GM18526 (cell line): Measurements from ENCODE around the gene UBE2J2.

Experiments used
- POLR2A ChIP-seq: IDR thresholded peaks from 3 replicates; pipeline ENCODE4 v1.6.1; 2011; ENCODE audit not compliant: insufficient read length; ENCODE audit errors: extremely low read depth

UBE2J2 gene

DNA sequence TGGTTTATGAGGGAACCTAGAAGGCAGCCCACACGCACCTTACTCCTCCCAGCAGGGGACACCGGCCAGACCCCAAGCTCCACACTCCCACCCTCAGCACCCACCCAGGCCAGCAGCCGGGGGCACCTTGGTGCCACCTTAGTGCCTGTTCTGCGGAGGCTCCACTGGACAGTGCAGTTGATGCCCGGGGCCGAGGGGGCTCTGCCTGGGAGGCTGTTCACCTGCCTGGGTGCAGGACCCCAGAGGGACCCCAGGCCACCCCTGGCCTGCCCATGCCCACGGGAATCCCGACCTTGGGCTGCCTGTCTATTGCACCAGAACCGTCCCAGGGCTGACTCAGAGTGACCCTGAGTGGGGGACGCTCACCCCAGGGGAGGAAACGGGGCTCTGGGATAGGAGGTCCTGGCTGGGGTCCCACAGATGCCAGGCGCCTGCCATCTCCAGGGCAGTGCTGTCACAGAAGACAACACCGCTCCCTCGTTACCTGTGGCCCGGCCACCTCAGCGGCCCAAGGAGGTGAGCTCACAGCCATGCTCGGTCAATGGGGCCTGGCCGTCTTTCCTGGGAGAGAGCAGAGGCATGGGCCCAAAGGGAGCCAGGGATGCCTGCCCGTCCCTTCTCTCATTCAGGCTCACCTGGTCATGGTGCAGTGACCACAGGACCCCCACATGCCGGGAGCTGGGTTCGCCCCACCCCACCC is 7.3 kb upstream of the UBE2J2 start:
- TF ChIP-seq POLR2A, result no peak

DNA sequence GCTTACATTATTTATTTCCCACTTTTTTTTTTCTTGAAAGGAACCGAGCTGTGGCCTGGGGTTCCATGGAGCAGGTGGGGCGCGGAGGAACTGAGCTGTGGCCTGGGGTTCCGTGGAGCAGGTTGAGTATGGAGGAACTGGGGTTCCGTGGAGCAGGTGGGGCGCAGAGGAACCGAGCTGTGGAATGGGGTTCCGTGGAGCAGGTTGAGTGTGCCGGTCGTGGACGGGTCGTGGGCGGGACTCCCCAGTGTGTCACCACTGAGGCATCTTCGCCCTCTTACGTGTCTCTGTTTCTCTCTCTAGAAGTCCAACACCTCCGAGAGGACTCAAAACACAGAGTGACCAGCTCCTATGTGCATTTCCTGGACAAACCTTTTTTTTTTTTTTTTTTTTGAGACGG is 5.4 kb upstream of the UBE2J2 start:
- no peak for TF ChIP-seq POLR2A

DNA sequence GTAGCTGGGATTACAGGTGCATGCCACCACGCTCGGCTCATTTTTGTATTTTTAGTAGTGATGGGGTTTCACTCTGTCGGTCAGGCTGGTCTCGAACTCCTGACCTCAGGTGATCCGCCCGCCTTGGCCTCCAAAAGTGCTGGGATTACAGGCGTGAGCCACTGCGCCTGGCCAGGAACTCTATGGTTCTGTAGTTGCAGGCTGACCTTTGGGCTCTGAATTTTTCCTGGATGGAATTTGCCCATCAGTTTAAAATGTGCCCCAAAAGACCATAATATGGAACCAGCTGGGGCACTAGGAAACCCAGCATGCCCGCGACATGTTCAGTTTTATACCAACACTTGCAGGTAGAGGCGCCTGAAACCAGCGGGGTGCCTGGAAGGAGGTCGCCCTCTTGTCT is 5.0 kb upstream of the UBE2J2 start:
- TF ChIP-seq POLR2A, result no peak

DNA sequence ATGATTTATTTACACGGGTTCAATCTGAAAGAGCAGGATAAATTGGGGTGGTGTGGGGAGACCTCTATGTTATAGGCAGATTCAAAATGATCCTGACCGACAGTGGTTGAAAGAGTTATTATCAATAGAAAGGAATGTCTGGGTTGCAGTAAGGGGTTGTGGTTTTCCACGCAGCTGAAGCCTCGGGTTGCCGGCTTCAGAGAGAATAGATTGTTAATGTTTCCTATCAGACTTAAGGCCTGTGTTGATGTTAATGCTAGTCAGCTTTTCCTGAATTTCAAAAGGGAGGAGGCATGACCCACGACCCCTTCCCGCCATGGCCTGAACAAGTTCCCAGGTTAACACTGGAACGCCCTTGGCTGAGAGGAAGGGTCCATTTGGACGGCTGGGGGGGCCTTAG is 2.2 kb upstream of the UBE2J2 start:
- TF ChIP-seq POLR2A, result no peak

DNA sequence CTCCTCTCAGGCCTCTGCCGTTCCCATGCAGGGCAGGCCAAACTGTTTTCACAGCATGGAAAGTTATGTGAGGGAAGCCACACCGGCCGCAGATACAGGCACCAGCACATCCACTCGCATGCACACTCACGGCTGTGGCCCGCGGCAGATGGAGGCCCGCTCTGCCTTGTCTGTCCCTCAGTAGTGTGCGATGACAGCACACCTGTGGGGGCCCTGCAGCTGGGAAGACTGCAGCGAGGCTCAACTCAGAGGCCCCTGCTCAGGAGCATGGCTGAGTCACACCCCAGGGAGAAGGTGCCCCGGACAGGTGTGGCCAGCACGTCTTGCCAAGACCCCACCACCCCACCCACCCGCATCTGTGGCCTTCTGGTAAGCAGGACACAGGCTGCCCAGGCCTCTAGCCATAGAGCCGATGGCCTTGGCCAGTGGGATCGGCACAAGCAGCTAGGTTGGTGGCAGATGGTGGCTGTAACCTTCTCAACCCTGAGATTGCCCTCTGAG is 1.3 kb upstream of the UBE2J2 start:
- TF ChIP-seq POLR2A, result no peak

DNA sequence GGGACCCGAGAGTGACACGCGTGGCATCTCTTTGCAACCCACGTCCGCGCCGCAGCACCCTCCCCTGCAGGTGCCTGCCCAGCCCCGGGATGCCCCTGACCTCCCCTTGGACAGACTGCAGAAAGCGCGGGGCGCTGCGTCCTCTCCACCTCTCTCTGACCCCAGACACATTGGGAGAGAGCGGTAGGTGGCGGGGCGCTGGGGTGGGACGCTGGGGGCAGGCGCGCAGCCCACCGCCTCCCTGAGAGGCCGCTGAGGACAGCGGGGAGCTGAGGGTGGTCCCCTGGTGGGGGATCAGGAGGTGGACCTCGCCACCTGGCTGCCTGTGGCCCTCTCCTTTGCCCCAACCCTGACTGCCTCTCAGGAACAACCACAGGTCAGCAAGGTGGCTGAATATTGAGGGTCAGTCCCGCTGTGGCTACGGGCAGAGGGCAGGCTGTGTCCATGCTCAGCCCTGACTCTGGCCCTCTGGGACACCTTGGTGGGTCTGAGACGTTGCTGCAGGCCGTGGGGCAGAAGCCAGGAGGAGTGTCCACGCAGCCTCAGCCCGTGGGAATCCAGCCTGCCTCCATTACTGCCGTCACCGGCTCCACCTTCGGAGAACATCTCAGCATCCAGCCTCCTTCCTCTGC is 761 bp upstream of the UBE2J2 start:
- TF ChIP-seq POLR2A, result no peak

DNA sequence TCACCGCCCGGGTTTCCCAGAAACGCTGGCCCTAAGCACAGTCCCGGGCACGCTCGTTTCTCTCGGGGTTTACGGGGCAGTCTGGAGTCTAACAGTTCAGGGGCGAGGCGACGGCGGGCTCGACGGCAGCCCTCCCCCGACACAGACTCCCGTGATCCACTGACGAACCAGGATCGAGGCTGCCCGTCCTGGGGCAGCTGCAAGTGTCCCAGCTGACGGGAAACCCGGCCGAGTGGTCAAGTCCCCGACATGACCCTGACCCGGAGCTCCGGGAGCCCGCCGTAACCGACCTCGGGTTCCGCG is 494 bp downstream of the UBE2J2 start:
- no peak for TF ChIP-seq POLR2A

DNA sequence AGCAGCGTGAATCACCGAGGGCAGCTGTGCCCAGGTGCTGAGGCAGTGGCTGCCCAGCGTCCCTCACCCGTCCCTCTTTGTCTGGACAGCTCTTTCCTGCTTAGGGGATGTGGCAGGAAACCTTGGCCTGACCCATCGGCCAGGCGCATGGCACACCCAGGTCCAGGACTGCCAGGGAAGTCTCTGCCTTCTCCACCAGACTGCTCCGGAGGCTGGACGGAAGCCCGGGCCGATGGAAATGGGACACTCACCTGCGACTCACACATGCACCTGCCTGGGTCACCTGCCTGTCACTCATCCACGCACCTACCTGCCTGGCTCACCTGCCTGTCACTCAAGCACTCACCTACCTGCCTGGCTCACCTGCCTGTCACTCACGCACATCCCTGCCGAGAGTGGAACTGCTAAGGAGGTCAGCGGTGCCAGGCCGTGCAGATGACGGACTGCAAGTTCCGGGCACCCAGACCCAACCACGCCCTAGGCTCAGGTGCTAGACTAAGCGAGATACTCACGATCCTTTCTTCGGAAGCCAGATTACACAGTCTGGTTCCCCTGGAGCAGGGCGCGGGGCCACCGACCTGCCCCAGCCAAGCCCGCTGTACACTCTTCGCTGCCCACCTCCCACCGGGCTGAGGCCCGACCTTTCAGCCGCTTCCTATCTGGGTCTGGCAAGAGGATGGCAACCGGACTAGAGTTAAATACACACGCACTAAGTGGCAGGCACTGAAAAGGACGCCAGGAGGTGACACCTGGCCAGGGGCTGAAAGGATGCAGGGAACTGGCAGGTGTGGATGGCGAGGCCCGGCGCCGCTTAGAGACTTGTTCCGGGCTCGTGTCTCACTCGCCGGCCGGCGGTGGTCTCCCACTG is 1.1 kb downstream of the UBE2J2 start:
- TF ChIP-seq POLR2A, result no peak

DNA sequence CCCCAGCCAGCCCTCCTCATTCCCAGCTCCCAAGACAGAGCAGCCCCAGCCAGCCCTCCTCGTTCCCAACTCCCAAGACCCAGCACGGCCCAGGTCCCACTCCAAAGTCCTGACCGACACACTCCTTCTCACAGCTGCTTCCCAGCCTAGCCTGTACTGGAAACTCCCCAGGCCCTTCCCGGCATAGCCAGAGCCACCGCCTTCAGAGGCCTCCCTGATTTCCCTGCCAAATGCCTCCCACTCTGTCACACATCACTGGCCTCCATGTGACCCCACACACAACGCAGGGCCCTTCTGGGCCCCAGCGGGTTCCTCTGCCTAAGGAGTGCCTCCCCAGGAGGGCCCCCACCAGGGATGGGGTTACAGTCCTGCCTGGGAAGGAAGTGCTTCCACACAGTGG is 2.8 kb downstream of the UBE2J2 start:
- TF ChIP-seq POLR2A, result no peak

DNA sequence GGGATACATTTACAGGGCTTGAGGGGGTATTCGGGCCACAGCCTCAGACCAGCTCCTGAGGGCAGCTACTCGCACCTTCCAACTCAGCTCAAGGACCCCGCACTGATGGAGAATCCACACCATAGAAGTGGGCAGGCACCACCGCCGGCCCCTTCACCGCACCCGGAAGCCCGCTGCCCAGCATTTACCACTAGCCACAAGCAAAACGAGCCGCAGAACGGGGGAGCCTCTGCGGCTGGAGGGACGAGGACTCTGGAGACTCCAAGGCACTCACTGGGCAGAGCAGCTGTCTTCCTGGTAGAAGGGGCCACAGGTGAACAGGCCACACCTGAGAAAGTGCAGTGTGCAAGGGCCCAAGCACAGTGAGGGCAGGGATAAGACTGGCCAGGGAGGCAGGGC is 5.4 kb downstream of the UBE2J2 start:
- no peak for TF ChIP-seq POLR2A

DNA sequence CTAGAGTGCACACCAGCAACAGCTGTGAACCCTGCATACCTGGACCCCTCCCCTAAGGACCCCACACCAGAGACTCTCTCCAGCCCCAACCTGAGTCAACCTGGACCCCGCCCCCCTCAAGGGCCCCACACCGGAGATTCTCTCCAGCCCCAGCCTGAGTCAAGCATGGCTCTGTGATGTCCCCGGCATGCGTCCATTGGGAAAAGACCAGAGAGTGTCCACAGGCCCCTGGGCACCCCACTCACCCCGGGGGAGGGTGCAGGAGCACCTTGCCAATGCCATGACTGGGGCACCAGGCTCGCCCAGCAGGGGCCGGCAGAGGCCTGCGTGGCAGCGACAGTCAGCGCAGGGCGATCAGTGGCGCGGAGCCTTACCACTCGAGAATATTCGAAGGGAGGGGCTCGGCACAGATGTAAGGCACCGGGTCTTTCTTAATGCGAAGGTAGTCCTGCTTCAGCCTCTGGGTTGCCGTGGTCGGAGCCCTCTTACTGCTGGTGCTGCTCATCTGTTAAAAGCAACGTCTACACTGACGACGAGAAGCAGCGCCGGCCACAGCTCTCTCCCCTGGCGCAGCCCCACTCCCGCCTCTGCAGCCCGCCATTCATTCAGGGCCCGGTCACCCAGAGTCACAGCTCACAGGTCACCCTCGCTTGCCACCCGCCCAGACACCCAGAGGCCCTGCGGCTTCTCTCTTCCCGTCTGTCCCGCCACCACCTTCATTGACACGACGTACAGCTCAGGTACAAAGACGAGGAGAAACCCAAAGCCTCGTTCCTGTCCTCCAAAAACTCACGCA is 6.0 kb downstream of the UBE2J2 start:
- no peak for TF ChIP-seq POLR2A

DNA sequence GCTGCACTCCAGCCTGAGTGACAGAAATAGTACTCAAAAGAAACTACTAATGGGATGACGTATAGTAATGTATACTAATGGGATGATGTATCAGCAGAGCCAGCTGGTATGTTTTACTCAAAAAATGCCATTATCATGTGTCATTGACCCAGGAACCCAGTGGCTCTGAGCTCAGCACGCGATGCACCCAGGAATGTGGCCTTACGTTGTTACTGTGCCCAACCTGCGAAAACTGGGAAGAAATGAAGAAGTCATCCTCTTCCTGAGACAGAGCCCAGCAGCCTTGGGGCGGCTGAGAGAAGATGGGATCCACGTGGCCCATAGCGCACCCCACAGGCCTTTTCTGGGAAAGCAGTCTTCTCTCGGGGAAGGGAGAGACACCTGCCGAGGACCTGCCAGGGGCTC is 8.8 kb downstream of the UBE2J2 start:
- TF ChIP-seq POLR2A, result no peak

DNA sequence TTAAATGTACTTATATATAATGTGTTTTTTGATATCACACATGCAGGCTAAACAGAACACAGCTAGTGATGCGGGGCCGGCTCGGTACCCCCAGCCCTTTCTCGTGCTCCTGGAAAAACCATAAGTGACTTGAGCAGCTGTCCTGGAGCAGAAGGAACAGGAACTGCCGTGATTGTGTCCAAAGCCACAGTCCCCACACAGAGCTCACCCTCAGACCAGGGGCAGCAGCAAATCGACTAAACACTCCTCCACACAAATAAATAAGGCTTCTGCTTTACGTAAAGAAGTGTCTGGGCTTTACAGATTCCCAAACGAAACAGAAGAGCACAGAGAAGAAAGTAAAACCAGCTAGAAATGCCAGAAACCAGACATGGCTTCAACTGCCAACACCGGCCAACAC is 9.6 kb downstream of the UBE2J2 start:
- no peak for TF ChIP-seq POLR2A

DNA sequence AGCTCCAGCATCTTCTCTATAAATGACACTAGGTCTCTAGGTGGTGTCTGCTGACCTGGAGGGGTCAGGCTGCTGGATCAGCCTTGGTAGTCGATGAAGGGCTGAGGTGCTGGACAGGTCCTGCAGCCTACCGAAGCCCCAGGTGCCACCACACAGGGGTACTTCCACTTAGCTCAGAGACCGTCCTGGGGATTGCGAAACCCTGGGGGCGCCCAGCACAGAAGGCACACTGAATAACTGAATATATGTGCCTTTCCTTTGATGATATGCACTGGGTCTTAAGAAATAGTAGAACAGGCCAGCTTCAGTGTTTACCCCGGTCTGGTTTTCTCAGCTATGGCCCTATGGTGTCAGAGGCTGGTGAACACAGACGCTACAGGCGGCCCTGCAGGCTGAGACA is 10.9 kb downstream of the UBE2J2 start:
- no peak for TF ChIP-seq POLR2A

DNA sequence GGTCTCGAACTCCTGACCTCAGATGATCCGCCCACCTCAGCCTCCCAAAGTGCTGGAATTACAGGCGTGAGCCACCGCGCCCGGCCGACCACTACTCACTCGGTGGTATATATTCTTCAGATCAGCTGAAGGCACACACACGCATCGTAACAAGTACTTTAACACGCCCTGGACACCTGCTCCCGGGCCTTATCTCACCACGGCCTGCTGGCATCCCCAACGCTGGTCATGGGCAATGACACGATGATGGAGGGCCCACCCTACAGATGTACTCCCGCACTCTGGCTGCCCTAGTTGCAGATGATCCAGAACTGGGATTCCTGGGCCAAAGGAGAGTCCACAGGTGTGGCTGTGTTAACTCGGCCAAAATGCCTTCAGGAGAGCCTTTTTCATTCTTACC is 11.6 kb downstream of the UBE2J2 start:
- TF ChIP-seq POLR2A, result no peak
